ENCODE data around the gene AGTPBP1. TPM values are rescaled to one million over a fixed set of nuclear protein-coding genes. Genes with fewer than 3 reads are reported as not detected.
A peak's percentile ranks its signal among the peaks of the same experiment; 100 is the strongest.
"Not testable (repeated sequence)": the region's sequence is repeated elsewhere in the genome, so short reads cannot be mapped to it uniquely, and the experiment has no call there.

Gene AGTPBP1, protein sequence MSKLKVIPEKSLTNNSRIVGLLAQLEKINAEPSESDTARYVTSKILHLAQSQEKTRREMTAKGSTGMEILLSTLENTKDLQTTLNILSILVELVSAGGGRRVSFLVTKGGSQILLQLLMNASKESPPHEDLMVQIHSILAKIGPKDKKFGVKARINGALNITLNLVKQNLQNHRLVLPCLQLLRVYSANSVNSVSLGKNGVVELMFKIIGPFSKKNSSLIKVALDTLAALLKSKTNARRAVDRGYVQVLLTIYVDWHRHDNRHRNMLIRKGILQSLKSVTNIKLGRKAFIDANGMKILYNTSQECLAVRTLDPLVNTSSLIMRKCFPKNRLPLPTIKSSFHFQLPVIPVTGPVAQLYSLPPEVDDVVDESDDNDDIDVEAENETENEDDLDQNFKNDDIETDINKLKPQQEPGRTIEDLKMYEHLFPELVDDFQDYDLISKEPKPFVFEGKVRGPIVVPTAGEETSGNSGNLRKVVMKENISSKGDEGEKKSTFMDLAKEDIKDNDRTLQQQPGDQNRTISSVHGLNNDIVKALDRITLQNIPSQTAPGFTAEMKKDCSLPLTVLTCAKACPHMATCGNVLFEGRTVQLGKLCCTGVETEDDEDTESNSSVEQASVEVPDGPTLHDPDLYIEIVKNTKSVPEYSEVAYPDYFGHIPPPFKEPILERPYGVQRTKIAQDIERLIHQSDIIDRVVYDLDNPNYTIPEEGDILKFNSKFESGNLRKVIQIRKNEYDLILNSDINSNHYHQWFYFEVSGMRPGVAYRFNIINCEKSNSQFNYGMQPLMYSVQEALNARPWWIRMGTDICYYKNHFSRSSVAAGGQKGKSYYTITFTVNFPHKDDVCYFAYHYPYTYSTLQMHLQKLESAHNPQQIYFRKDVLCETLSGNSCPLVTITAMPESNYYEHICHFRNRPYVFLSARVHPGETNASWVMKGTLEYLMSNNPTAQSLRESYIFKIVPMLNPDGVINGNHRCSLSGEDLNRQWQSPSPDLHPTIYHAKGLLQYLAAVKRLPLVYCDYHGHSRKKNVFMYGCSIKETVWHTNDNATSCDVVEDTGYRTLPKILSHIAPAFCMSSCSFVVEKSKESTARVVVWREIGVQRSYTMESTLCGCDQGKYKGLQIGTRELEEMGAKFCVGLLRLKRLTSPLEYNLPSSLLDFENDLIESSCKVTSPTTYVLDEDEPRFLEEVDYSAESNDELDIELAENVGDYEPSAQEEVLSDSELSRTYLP
- polyA plus RNA-seq (2013, experiment 1 of 2; ENCODE audit: insufficient read length) = 12.6 TPM
- polyA plus RNA-seq (2013, experiment 2 of 2; ENCODE audit: insufficient read length) = 15.1 TPM

DNA sequence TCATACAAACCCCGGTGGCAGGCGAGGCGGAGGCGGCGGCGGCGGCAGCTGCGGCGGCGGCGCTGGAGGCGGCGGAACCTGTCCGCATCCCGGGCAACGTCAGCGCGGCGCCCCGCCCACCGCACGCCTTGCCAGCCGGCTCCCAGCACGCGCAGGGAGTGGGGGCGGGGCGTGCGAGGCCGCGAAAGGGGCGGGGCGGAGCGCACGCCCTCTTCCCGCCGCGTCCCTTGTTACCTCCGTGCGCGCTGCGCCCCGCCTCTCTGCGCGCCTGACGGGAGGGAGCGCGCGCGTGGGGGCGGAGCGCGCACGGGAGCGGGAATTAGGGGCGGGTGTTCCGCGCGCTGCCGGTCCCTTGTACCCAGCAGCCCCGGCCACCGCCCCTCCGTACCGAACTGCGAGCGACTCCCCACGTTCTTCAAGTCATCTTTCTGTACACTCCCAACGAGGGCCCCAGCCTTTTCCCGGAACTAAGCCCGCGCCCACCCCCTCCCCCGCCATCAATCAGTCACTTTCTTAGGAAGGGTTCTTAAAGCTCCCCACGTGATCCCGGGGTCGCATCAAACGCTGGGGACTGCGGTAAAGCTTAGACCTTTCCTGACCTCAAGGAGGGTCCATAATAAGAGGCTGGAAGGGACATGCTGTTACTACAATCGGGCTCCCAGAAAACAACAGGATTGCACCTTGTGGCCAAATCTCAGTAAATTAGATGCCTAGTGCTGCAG, at the start of gene AGTPBP1:
TSS of gene AGTPBP1 (minus strand) at position 80 of the 722 bp plus-strand sequence. CDS start 29,421 bp downstream, outside the sequence.
- peak; percentile 94 for DNase-seq

DNA sequence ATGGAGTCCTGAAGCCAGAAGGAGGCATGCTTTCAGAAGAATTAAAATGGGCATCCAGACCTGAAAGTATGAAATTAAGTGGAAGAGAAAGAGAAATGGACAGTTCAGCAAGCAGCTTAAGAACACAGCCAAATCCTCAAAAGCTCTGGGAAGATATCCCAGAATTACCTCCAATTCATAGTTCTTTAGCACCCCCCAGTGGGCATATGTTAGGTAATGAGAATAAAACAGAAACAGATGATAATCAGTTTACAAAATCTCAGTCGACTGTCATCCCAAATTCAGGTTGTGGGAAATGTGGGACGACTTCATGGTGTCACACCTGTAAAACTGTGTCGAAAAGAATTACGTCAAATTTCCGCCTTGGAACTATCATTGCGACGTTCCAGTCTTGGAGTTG, 44.4 kb upstream of the AGTPBP1 start:
- DNase-seq = not testable (repeated sequence)

DNA sequence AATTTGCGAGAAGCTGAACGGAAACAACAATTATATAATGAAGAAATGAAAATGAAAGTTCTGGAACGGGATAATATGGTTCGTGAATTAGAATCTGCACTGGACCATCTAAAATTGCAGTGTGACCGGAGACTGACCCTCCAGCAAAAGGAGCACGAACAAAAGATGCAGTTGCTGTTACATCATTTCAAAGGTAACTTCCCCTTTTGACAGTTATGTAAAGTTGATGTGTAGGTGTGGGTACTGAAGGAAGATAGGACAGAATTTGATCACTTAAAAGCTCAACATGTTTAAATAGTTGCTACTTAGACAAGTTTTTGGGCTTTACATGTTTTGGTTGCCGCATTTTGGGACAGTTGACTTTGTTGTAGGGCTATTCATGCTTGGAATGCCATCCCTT, 32.1 kb upstream of the AGTPBP1 start:
- DNase-seq = not testable (repeated sequence)

DNA sequence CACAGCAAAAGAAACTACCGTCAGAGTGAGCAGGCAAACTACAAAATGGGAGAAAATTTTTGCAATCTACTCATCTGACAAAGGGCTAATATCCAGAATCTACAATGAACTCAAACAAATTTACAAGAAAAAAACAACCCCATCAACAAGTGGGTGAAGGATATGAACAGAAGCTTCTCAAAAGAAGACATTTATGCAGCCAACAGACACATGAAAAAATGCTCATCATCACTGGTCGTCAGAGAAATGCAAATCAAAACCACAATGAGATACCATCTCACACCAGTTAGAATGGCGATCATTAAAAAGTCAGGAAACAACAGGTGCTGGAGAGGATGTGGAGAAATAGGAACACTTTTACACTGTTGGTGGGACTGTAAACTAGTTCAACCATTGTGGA, 20.0 kb upstream of the AGTPBP1 start:
- not testable (repeated sequence) for DNase-seq

DNA sequence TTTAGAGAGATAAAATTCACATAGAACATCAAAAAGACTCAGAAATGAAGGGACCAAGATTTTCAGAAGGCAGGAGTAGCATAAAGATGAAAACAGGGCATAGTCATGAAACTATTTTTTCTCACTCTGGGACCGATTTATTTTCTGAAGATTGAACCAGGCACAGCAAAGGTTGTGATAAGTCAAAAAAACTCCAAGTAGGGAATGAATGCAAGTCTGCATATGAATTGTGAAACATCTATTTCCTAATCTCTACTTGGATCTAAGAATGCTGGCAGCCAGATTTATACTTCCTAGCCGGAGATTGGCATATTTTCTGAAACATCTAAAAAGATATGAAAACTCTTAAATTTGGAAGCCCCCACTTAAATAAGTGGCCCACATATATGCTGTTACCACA, 16.0 kb upstream of the AGTPBP1 start:
- not testable (repeated sequence) for DNase-seq

DNA sequence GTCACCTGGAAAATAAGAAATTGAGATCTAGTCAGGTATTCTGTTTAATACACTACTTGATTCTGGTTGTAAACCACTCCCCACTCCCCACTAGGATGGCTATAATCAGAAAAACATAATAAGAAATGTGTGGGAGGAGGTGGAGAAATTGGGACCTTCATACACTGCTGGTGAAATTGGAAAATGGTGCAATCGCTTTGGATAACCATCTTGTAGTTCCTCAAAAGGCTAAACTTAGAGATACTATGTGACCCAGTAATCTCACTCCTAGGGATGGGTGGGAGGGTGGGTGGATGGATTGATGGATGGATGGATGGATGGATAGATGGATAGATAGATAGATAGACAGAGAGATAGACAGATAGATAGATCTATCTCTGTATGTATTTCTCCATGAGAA, 14.5 kb upstream of the AGTPBP1 start:
- not testable (repeated sequence) for DNase-seq

DNA sequence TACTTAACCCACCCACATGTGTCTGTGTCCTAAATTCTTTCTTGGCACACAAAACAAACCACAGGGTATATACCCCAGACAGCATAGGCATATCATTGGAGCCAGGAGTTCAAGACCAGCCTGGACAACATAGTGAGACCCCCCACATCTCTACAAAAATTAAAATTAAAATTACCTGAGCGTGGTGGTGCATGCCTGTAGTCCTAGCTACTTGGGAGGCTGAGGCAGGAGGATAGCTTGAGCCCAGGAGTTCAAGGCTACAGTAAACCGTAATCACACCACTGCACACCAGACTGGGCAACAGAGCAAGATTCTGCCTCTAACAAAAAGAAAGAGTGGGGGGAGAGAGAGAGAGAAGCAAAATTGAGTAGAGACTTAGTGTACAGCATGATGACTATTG, 4.6 kb upstream of the AGTPBP1 start:
- no peak for DNase-seq

DNA sequence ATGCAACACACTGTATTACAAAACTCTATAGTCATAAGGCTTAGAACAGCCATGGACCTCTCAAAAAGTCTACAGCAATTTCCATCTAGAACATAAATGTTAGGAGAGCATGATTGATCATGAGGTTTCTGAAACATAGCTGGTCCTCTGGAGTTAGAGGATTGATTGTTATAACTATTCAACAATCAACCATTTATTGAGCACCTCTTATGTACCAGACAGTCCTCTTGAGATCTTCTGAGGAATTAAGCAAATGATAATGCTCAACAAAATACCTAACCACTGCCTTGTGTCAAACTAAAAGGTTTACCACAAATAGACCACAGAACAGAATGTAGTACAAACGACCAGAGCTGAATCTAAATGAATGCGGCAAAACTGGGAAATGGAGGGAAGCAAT, 3.4 kb upstream of the AGTPBP1 start:
- no peak for DNase-seq

DNA sequence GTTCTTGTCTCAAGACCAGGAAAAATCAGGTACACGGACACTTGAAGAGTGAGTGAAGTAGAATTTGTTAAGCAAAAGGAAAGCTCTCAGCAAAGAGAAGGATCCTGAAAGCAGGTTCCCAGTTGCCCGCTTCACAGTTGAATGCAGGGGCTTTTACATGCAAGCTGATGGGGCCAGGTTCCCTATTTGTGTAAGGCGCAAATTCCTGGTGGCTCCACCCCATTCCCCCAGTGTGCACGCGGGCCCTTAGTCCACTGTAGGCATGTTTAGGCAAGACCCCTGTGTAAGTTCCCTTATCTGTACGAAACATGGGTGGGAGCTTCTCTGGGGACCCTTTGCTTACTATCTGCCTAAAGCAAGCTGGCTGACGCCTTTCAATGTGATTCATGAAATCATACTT, 2.7 kb upstream of the AGTPBP1 start:
- no peak for DNase-seq

DNA sequence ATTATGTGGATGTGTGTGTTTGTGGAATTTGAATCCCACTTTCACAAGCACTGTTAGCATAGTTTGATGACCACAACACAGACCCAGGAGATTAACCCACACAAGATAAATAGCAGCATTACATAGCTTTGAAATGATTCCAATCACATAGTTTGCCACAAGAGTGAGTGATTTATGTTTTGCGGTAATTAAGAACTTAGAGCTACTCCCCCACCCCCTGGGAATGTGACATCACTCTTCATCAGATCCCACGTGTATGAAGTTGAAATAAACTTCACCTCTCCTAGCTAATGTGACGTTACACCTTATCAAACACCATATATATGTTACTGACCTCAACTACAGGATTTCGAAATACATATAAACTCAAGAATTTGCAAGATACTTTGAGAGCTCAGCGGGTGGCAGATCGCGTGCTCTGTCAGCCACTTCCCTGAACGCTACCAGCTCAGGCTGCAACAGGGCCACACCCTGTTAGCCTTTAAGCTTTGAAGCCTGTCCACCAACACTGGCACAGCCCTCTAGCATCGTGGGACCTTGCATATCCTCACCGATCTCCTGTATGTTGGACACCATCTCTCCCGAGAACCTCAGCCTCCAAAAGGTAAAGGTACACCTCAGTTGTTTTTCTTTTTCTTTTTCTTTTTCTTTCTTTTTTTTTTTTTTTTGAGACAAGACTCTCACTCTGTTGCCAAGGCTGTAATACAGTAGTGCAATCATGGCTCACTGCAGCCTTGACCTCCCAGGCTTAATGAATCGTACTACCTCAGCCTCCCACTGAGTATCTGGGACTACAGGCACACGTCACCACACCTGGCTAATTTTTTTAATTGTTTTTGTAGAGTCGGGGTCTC, 1.7 kb upstream of the AGTPBP1 start:
- DNase-seq = peak; percentile 88

DNA sequence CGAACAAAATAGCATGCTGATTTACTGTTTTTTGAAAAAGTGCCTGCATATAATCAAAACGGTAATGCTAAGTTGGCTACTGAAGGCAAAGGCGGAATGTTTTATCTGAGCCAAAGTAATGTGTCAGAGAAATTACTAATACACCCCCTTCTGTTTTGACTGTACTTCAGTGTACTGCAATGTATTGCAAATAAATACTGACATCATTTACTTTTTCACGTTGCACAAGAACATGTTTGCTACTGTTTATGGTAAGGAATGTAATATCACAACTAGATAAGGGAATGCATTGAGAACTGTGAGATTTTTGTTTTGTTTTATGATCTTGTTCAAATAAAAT, 813 bp upstream of the AGTPBP1 start:
- DNase-seq = peak; percentile 66

DNA sequence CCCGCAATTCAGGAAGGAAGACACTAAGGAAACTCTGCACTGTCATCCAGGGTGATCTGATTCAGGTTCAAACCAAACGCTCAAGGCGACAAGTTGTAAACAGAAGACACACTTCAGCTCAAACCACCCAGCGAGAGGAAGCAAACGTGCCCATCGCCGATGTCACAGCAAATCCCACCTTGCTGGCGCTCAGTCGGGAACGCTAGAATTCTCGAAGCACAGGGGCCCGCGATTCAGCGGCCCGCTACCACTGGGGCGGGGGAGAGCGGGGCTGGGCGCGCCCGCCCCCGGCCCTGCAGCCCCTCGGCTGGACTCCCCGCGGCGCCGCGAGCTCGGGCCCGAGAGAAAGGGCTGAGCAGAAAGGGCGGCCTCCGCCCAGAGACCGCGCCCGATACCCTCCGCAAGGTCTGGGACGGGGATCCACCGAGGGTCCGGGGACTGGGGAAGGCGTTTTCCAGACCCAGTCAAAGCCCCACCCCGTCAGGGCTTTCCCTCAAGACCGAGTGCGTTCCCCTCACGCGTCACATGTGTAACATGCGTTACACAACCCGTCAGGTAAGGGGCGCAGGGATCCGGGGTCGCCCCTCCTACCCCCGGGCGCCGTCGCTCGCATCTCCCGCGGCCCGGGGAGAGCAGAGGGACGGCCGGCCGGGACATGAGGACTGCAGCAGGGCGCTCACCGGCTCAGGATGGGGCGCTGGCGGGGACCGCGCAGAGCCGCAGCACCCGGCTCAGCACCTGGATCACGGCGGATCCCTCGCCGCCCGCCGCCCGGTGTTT, 469 bp downstream of the AGTPBP1 start:
- peak; percentile 4 for DNase-seq

DNA sequence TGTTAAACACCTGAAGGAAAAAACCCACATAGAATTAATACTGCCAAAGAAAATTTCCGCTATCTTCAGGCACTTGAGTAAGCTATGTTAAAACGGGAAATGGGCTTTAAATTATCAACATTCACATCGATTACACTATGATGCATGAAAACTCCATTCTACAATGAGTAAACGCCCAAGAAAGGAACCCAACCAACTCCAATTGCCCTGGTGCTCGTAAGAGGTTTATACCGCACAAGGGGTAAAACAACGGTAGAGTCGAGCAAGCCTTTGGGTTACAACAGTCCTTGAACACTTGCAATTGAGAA, 1.0 kb downstream of the AGTPBP1 start:
- DNase-seq = no peak

DNA sequence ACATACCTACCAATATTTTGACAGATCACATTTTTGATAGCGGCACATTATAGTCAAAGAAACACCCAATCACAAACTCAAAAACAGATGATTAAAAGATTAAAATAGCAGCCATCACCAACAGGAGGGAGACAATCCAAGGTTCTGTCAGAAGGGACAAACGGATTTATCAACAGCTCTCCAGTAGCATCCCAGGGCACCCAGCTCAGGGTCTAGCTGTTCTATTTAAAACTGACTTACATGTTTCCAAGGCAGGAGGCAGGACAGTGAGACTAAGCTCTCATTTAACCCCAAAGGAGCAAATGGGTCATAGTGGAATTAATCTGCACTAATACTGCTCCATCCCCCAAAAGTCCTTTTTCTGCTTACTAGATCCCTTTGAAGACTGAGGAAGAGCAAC, 3.2 kb downstream of the AGTPBP1 start:
- no peak for DNase-seq

DNA sequence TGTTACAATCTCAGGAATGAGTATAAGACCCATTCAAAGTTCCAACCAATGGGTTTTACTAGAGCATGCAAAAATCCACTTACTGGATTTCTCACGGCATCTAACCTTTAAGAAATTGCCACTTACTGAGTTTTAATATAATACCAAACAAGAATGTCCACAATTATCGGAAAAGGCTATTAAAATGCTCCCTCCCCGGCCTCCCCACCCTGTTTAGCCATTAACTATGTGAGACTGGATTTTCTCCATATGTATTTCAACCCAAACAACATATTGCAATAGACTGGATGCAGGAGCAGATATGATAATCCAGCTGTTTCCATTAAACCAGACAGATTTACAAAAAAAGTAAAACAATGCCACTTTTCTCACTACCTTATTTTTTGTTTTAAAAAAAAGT, 4.1 kb downstream of the AGTPBP1 start:
- DNase-seq = no peak

DNA sequence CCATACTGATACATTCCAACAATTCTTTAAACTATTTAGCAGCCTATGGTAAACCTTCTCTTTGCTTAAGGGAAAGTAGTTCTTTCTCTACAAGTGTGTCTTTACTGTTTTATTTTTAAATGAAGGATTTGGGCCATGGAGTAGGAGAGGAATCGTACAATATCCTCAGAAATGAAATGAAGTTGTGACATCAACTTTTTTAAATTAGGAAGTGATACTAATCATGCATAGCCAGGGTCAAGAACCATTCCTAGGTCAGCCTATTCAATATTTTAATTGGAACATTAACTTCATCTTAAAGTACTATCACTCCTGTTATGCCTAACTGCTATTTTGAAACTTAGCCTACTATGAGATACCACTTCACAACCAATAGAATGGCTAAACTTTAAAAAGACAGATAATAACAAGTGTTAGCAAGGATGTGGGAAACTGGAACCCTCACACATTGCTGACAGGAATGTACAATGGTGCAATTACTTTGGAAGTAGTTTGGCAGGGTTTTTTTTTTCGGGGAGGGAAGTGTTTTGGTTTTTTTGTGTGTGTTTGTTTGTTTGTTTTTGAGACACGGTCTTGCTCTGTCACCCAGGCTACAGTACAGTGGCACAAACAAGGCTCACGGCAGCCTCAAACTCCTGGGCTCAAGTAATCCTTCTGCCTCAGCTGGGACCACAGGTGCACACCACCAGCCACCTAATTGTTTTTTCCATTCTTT, 10.7 kb downstream of the AGTPBP1 start:
- peak; percentile 3 for DNase-seq

DNA sequence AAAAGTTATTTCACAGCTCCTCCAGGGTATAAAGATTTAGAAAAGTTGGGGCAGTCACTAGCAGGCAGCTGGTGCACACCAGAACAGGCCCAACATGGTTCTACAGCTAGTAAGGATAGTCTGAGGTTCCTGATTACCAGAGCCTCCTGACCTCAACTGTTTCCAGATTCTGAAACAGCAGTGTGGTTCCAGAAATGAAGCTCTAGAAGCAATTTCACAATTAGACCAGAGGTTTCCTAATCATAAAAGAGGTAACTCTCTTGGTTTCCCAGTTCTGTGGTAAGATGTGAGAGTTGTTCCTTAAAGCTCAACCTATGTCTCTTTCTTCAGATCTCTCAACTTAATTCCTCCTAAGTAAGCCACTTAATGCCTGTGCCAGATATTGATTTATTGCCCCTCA, 11.9 kb downstream of the AGTPBP1 start:
- no peak for DNase-seq

DNA sequence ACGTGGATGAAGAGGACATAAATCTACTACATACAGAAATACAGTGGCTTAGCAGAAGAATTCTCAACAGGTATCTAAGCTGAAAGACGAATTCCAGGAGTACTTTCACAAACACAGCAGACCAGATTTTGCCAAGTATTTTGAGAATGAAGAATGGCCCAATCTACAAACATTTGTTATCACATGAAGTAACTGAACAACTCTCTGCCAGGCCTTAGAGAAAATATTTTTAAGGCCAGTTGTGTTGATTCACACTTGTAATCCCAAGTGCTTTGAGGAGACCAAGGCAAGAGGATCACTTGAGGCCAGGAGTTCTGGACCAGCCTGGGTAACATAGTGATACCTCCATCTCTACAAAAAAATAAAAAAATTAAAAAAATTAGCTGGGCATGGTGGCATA, 14.3 kb downstream of the AGTPBP1 start:
- no peak for DNase-seq

DNA sequence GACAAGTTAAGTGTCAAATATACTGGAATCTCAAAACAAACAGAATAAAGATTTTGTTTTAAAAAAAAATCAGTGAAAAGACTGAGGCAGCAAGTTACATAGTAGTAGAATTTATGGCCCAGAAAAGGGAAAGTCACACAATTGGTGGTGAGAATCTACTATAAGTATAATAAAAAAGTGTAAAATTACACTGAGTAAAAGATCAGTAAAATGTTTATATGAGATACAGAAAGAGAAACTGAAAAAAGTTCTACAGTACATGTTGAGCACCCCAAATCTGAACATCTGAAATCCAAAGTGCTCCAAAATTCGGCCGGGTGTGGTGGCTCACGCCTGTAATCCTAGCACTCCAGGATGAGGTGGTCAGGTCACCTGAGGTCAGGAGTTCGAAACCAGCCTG, 15.0 kb downstream of the AGTPBP1 start:
- no peak for DNase-seq

DNA sequence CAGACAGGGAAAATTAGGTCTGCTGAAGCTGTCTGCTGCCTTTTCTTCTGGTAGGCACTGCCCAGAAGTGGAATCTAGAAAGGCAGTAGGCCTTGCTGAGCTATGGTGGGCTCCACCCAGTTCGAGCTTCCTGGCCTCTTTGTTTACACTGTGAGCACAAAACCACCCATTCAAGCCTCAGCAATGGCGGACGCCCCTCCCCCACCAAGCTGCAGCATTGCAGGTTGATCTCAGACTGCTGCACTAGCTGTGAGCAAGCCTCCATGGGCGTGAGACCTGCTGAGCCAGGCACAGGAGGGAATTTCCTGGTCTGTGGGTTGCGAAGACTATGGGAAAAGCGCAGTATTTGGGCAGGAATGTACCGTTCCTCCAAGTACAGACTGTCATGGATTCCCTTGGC, 18.5 kb downstream of the AGTPBP1 start:
- no peak for DNase-seq

Measured in fibroblast of skin of scalp (primary cell).